Kidney epithelial cell (primary cell): ENCODE data around the gene LRWD1. TPM values are rescaled to one million over a fixed set of nuclear protein-coding genes. Genes with fewer than 3 reads are reported as not detected.

Source experiments
- DNase-seq: peaks from one replicate; pipeline ENCODE4 v3.0.0-alpha.2; 2010; ENCODE audit warnings: low read depth
- H3K27me3 ChIP-seq: 2 replicates; pipeline ENCODE4 v1.6.0; 2011; ENCODE audit warnings: low read length; ENCODE audit not compliant: control insufficient read depth, insufficient read depth
- H3K36me3 ChIP-seq: 2 replicates; pipeline ENCODE4 v1.5.1; 2011; ENCODE audit warnings: low read length; ENCODE audit not compliant: control insufficient read depth, insufficient read depth
- H3K4me3 ChIP-seq: 2 replicates; pipeline ENCODE4 v1.5.1; 2011; ENCODE audit warnings: low read depth, mild to moderate bottlenecking, control low read depth, low read length
- CTCF ChIP-seq: IDR thresholded peaks from 2 replicates; pipeline ENCODE4 v1.5.1; 2011; ENCODE audit warnings: mild to moderate bottlenecking, moderate library complexity, low read length, control low read depth, inconsistent platforms; ENCODE audit not compliant: insufficient read depth, poor library complexity, severe bottlenecking
- total RNA-seq: library from RNA; depleted of rRNA; stranded (reverse); fragments of >200 nt; gene quantifications from 2 replicates; pipeline ENCODE4 v1.2.3, GENCODE V29; 2015

LRWD1 gene
- total RNA-seq, 1 donor from 2014 or later: 38.0 TPM

GRCh38 chr7:102436118-102436517 lies 28.7 kb upstream of the LRWD1 start:
- no peak for TF ChIP-seq CTCF
- H3K4me3 ChIP-seq: no peak overlapping the region
- no peaks in the 10 kb centered on the region for H3K36me3 ChIP-seq
- H3K27me3 ChIP-seq: no peaks in the 10 kb centered on the region
- DNase-seq: no peak

GRCh38 chr7:102439963-102440795 lies 24.6 kb upstream of the LRWD1 start:
- TF ChIP-seq CTCF: no peak
- DNase-seq: peak; percentile 54

DNA sequence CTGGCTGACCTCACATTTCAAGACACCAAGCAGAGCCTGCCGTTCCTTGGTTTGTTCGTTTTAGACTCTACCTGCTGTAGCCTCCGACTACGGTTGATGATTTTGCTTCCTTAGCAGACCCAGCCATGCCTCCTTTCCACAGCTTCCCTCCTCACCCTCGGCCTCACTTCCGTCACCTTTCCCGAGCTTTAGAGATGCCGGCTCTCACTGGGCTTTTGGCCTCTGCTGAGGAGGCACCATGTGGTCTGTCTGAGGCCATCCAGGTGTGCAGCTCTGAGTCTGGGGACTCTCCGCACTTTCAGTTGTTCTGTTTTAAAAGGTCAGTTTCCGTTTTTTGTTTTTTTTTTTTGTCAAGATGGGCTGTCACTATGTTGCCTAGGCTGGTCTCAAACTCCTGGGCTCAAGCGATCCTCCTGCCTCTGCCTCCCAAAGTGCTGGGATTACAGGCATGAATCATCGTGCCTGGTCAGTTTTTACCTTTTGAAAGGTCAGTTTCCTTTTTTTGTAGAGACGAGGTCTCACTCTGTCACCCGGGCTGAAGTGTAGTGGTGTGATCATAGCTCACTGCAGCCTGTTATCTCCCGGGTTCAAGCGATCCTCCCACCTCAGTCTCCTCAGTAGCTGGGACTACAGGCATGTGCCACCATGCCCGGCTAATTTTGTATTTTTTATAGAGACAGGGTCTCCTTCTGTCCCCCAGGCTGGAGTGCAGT lies 19.7 kb upstream of the LRWD1 start:
- Histone ChIP-seq H3K4me3 (no peak overlapping the region), H3K27me3 (no peaks in the 10 kb centered on the region), H3K36me3 (peaks cover 2% of the 10 kb centered on the region)
- TF ChIP-seq CTCF: no peak
- DNase-seq: no peak

More at GRCh38 chr7:102439963-102440795, 24.6 kb upstream of the LRWD1 start:
- no peaks in the 10 kb centered on the region for H3K36me3 ChIP-seq
- no peak overlapping the region for H3K4me3 ChIP-seq
- no peaks in the 10 kb centered on the region for H3K27me3 ChIP-seq

DNA sequence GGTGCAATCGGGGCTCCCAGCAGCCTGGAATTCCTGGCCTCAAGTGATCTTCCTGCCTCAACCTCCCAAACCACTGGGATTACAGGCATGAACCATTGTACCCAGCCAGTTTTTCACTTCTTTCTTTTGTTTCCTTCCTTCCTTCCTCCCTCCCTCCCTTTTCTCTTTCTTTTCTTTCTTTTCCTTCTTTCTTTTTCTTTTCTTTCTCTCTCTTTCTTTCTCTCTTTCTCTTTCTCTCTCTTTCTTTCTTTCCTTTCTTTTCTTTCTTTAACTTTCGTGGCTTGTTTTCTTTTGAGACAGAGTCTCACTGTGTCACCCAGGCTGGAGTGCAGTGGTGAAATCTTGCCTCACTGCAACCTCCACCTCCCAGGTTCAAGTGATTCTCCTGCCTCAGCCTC lies 19.1 kb upstream of the LRWD1 start:
- TF ChIP-seq CTCF: no peak

DNA sequence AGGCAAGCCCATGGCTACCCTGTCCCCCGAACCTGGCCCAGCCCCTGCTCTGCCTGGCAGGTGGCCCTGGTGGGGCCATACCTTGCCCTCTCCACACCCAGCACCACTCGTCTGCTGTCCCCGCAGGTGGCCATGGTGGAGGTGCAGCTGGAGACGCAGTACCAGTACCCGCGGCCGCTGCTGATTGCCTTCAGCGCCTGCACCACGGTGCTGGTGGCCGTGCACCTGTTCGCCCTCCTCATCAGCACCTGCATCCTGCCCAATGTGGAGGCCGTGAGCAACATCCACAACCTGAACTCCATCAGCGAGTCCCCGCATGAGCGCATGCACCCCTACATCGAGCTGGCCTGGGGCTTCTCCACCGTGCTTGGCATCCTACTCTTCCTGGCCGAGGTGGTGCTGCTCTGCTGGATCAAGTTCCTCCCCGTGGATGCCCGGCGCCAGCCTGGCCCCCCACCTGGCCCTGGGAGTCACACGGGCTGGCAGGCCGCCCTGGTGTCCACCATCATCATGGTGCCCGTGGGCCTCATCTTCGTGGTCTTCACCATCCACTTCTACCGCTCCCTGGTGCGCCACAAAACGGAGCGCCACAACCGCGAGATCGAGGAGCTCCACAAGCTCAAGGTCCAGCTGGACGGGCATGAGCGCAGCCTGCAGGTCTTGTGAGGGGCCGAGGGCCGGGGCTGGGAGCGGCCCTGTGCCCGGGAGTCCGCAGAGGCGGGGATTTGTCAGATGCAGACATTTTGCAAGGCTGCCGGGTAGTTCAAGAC lies 18.2 kb upstream of the LRWD1 start:
- H3K36me3 ChIP-seq: peaks cover 2% of the 10 kb centered on the region
- no peak for TF ChIP-seq CTCF
- H3K4me3 ChIP-seq: no peak overlapping the region
- no peak for DNase-seq
- H3K27me3 ChIP-seq: no peaks in the 10 kb centered on the region

More for the DNA sequence above, 19.1 kb upstream of the LRWD1 start:
- Histone ChIP-seq H3K36me3 (peaks cover 2% of the 10 kb centered on the region), H3K4me3 (no peak overlapping the region), H3K27me3 (no peaks in the 10 kb centered on the region)
- no peak for DNase-seq
